Endothelial cell of umbilical vein (primary cell): ENCODE results near the gene DECR2. TPM values are rescaled to one million over a fixed set of nuclear protein-coding genes. Genes with fewer than 3 reads are reported as not detected.
A peak's percentile ranks its signal among the peaks of the same experiment; 100 is the strongest.

Experiments
- BruUV-seq: library from RNA; stranded (reverse); fragments of 400-500 nt; replicated peaks from 2 replicates; lab custom pipeline; 2021; lab: Mats Ljungman, UMichigan
- CTCF ChIA-PET: fragments of 300-600, 350-600 bp; sonication (Branson Sonifier 250); formaldehyde crosslinking; loops from one replicate; lab custom pipeline; 2021; ENCODE audit warnings: antibody characterized with exemption, inconsistent platforms; lab: Charles Lee
- POLR2A ChIA-PET: fragments of 300-600, 350-600 bp; sonication (Branson Sonifier 250); formaldehyde crosslinking; loops from one replicate; lab custom pipeline; 2021; ENCODE audit warnings: antibody characterized with exemption, inconsistent platforms; lab: Charles Lee
- DNase-seq: peaks from one replicate; pipeline ENCODE4 v3.0.0-alpha.2; 2011; ENCODE audit warnings: low read depth, low spot score
- FAIRE-seq: peaks from 2 replicates; lab custom pipeline; 2011; peaks lifted over from hg19 to GRCh38; lab: Jason Lieb, UNC
- H2AFZ ChIP-seq: 2 replicates; pipeline ENCODE4 v1.6.0; 2012; ENCODE audit warnings: low read depth, low read length, control low read depth, inconsistent platforms
- H3K27ac ChIP-seq: 2 replicates; pipeline ENCODE4 v1.5.1; 2011; ENCODE audit warnings: low read depth, mild to moderate bottlenecking, control low read depth, low read length, moderate library complexity; ENCODE audit not compliant: insufficient read depth
- H3K27me3 ChIP-seq, 2 experiments: 2 replicates each; pipeline versions ENCODE4 v1.6.0 to v1.6.1; 2011; ENCODE audit warnings: low read length in 2 of 2, mixed read lengths in 1 of 2; ENCODE audit not compliant: control insufficient read depth in 2 of 2, insufficient read depth in 2 of 2
- H3K36me3 ChIP-seq, 2 experiments: 2 replicates in 1 of 2; 3 replicates in 1 of 2; pipeline ENCODE4 v1.5.1; 2011; ENCODE audit warnings: low read length in 2 of 2, mild to moderate bottlenecking in 1 of 2, moderate library complexity in 1 of 2; ENCODE audit not compliant: control insufficient read depth in 2 of 2, insufficient read depth in 2 of 2; ENCODE audit errors: extremely low read depth in 1 of 2
- H3K4me1 ChIP-seq: 3 replicates; pipeline ENCODE4 v1.5.1; 2011; ENCODE audit warnings: mild to moderate bottlenecking, low read length; ENCODE audit not compliant: control insufficient read depth, insufficient read depth; ENCODE audit errors: extremely low read depth
- H3K4me2 ChIP-seq: 2 replicates; pipeline ENCODE4 v1.6.1; 2011; ENCODE audit warnings: low read length, control low read depth, mixed read lengths; ENCODE audit not compliant: insufficient read depth
- H3K4me3 ChIP-seq, 3 experiments: fragments of 200-600 bp in 1 of 3; sonication (generic), shearing (Covaris generic) in 1 of 3; replicated peaks in 1 of 3; 2 replicates each; pipeline ENCODE4 v1.5.1; 2011 to 2016; ENCODE audit warnings: control low read depth in 3 of 3, low read length in 3 of 3, mild to moderate bottlenecking in 2 of 3, inconsistent platforms in 1 of 3, low read depth in 1 of 3, moderate library complexity in 1 of 3; ENCODE audit not compliant: insufficient read depth in 1 of 3
- H3K79me2 ChIP-seq: 2 replicates; pipeline ENCODE4 v1.6.0; 2012; ENCODE audit warnings: low read length, inconsistent platforms; ENCODE audit not compliant: control insufficient read depth, insufficient read depth
- H3K9ac ChIP-seq: replicated peaks from 2 replicates; pipeline ENCODE3; 2011; ENCODE audit warnings: low read length, control low read depth; ENCODE audit not compliant: insufficient read depth; ENCODE audit errors: extremely low read depth
- H3K9me1 ChIP-seq: replicated peaks from 3 replicates; pipeline ENCODE4 v1.6.0; 2011; ENCODE audit warnings: mild to moderate bottlenecking, low read length; ENCODE audit not compliant: control insufficient read depth, insufficient read depth; ENCODE audit errors: extremely low read depth
- H3K9me3 ChIP-seq: replicated peaks from 2 replicates; pipeline ENCODE4 v1.5.1; 2012; ENCODE audit warnings: low read length, inconsistent platforms; ENCODE audit not compliant: control insufficient read depth, insufficient read depth
- H4K20me1 ChIP-seq: replicated peaks from 2 replicates; pipeline ENCODE3; 2011; ENCODE audit warnings: mild to moderate bottlenecking, low read length; ENCODE audit not compliant: control insufficient read depth, insufficient read depth; ENCODE audit errors: extremely low read depth
- EZH2 ChIP-seq: IDR thresholded peaks from 2 replicates; pipeline ENCODE4 v1.6.1; 2012; ENCODE audit warnings: borderline replicate concordance, low read depth, mild to moderate bottlenecking, moderate library complexity, low read length, inconsistent platforms; ENCODE audit not compliant: severe bottlenecking
- FOS ChIP-seq: IDR thresholded peaks from 2 replicates; pipeline ENCODE4 v1.6.1; 2011; ENCODE audit warnings: mild to moderate bottlenecking, low read length, moderate library complexity, borderline replicate concordance; ENCODE audit not compliant: insufficient read depth
- GATA2 ChIP-seq: IDR thresholded peaks from 2 replicates; pipeline ENCODE4 v1.7.0; 2011; ENCODE audit warnings: low read depth, mild to moderate bottlenecking, moderate library complexity, mixed read lengths, low read length; ENCODE audit not compliant: insufficient read length, insufficient read depth
- JUN ChIP-seq: IDR thresholded peaks from 2 replicates; pipeline ENCODE4 v1.6.1; 2011; ENCODE audit warnings: borderline replicate concordance, low read depth; ENCODE audit not compliant: insufficient read length, insufficient read depth
- MAX ChIP-seq: IDR thresholded peaks from 2 replicates; pipeline ENCODE4 v1.6.1; 2011; ENCODE audit not compliant: insufficient read depth, insufficient read length
- MYC ChIP-seq: IDR thresholded peaks from one replicate; pipeline ENCODE4 v1.6.1; 2011; ENCODE audit warnings: mild to moderate bottlenecking, low read depth, low read length
- POLR2A ChIP-seq: IDR thresholded peaks from 2 replicates; pipeline ENCODE4 v1.6.1; 2012; ENCODE audit warnings: low read depth, mild to moderate bottlenecking, control low read depth, low read length
- POLR2AphosphoS5 ChIP-seq: IDR thresholded peaks from 2 replicates; pipeline ENCODE4 v1.6.1; 2012; ENCODE audit warnings: low read depth, mild to moderate bottlenecking, control low read depth, low read length, moderate library complexity; ENCODE audit not compliant: insufficient read depth
- dilution Hi-C: fragments of 300-500 bp; cut with MboI; formaldehyde crosslinking; loops from one replicate; pipeline ENCODE4 v1.15.0; 2019; ENCODE audit warnings: low sequenced_read_pairs; ENCODE audit not compliant: extremely low pct_ligation_motif_present
- intact Hi-C: fragments of 100-400 bp; cut with micrococcal nuclease; formaldehyde crosslinking; loops from one replicate; pipeline ENCODE4 v1.10.0; 2022
- polyA plus RNA-seq, 4 experiments: library from polyadenylated mRNA; depleted of rRNA in 3 of 4; stranded (reverse) in 3 of 4; unstranded in 1 of 4; fragments of >200 nt; gene quantifications; 2 replicates each; pipeline versions ENCODE4 v1.2.1 to v1.2.3, GENCODE V29; 2011 to 2012; ENCODE audit warnings: missing spikeins in 1 of 4
- total RNA-seq: library from RNA; stranded (reverse); gene quantifications from 2 replicates; pipeline ENCODE4 v1.2.3, GENCODE V29; 2021
- TF ChIP-seq, protein P1 (sequence below), 2 donors: IDR thresholded peaks; 1 replicate in 1 of 2; 2 replicates in 1 of 2; pipeline ENCODE4 v1.5.1; 2011; ENCODE audit warnings: low read length in 2 of 2, mild to moderate bottlenecking in 2 of 2, moderate library complexity in 2 of 2, control low read depth in 1 of 2, inconsistent platforms in 1 of 2, low read depth in 1 of 2; ENCODE audit not compliant: insufficient read depth in 1 of 2; ENCODE audit errors: extremely low read depth in 1 of 2

DECR2 gene
- total and polyA plus RNA-seq, 2 donors (not counting 3 experiments of a cell fraction or from before 2014, with no cell fraction given) = 28.3 to 46.5 TPM

- H2AFZ ChIP-seq = no peak within 1 kb of the TSS
- FAIRE-seq (peak; percentile 97), DNase-seq (peak; percentile 96)
- H3K4me1 ChIP-seq = peaks cover 8% of the 10 kb centered on the region
- peaks cover 7 to 48% of the 10 kb centered on the region in 2 experiments for H3K36me3 ChIP-seq
- CTCF ChIA-PET = interaction anchor here (0.8 to 1.8 kb wide), 5 partner anchors 9 to 266 kb away, joined by 3 to 13 read pairs (median 4); partner anchors contain the start of gene AXIN1
- peak within 1 kb of the TSS in 2 of 3 experiments; percentile 3 to 47 for H3K4me3 ChIP-seq
- H3K27ac ChIP-seq = no peak within 1 kb of the TSS
- H3K27me3 ChIP-seq = no peaks in the 10 kb centered on the region
- dilution Hi-C loops (no loop called here), intact Hi-C loops (loop anchor here (1.0 kb wide), 2 partner anchors 11 to 17 kb away; partner anchors contain the start of gene PGAP6)
- POLR2A ChIA-PET = no interaction called here
- TF ChIP-seq EZH2 (no peak), POLR2AphosphoS5 (peak; percentile 82), POLR2A (peak; percentile 71), MYC (no peak), FOS (no peak), JUN (no peak), GATA2 (no peak), MAX (no peak)
- TF ChIP-seq, protein P1, sequence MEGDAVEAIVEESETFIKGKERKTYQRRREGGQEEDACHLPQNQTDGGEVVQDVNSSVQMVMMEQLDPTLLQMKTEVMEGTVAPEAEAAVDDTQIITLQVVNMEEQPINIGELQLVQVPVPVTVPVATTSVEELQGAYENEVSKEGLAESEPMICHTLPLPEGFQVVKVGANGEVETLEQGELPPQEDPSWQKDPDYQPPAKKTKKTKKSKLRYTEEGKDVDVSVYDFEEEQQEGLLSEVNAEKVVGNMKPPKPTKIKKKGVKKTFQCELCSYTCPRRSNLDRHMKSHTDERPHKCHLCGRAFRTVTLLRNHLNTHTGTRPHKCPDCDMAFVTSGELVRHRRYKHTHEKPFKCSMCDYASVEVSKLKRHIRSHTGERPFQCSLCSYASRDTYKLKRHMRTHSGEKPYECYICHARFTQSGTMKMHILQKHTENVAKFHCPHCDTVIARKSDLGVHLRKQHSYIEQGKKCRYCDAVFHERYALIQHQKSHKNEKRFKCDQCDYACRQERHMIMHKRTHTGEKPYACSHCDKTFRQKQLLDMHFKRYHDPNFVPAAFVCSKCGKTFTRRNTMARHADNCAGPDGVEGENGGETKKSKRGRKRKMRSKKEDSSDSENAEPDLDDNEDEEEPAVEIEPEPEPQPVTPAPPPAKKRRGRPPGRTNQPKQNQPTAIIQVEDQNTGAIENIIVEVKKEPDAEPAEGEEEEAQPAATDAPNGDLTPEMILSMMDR (IDR thresholded peaks at IDR 0.05; ENCODE audit: extremely low read depth in 1 of 2, insufficient read depth in 1 of 2, low read depth in 1 of 2, low read length in 2 of 2) = no peak
- H3K79me2 ChIP-seq = no peaks in the 10 kb centered on the region
- no peaks in the 10 kb centered on the region for H4K20me1 ChIP-seq
- peak within 1 kb of the TSS; percentile 29 for H3K9ac ChIP-seq
- no peaks in the 10 kb centered on the region for H3K9me3 ChIP-seq
- no peaks in the 10 kb centered on the region for H3K9me1 ChIP-seq
- BruUV-seq = no TSS peak
- H3K4me2 ChIP-seq = peak within 1 kb of the TSS; percentile 39
Measured at GRCh38 chr16:370443-370842, 31.2 kb upstream of the DECR2 start, which contains the start of gene MRPL28. Gene MRPL28 (minus strand): TSS chr16:370538. CDS start chr16:370218, 320 bp downstream.
